Transverse colon (tissue), 4 donors: ENCODE results near the gene MND1. TPM values are rescaled to one million over a fixed set of nuclear protein-coding genes. Genes with fewer than 3 reads are reported as not detected.

Experiments
- DNase-seq: peaks from one replicate; pipeline ENCODE4 v3.0.0-alpha.2; 2019
- H3K27ac ChIP-seq, 4 donors: fragments of 200-600 bp; sonication (generic); 2 replicates each; pipeline ENCODE4 v1.5.1; 2016 to 2018; ENCODE audit warnings: inconsistent platforms in 4 of 4
- H3K27me3 ChIP-seq: fragments of 200-600 bp; sonication (generic); 2 replicates; pipeline ENCODE4 v1.5.1; 2017; ENCODE audit warnings: inconsistent platforms
- H3K36me3 ChIP-seq, 4 donors: fragments of 200-600 bp; sonication (generic); 2 replicates each; pipeline ENCODE4 v1.5.1; 2017 to 2019; ENCODE audit warnings: inconsistent platforms in 4 of 4
- H3K4me1 ChIP-seq, 4 donors: fragments of 200-600 bp; sonication (generic); 2 replicates each; pipeline ENCODE4 v1.5.1; 2017 to 2020; ENCODE audit warnings: inconsistent platforms in 4 of 4
- H3K4me3 ChIP-seq, 4 donors: fragments of 200-600 bp; sonication (generic); 1 replicate in 1 of 4; 2 replicates in 3 of 4; pipeline versions ENCODE4 v1.5.1 to v1.6.1; 2017 to 2019; ENCODE audit warnings: inconsistent platforms in 4 of 4
- H3K9me3 ChIP-seq, 2 donors: fragments of 200-600 bp; sonication (generic); 2 replicates each; pipeline ENCODE4 v1.5.1; 2017 to 2019; ENCODE audit warnings: inconsistent platforms in 2 of 2
- CTCF ChIP-seq, 5 experiments: fragments of 200-600 bp in 3 of 5; fragments of 450-650 bp in 2 of 5; sonication (generic) in 3 of 5; IDR thresholded peaks; 1 replicate in 2 of 5; 2 replicates in 3 of 5; pipeline ENCODE4 v1.5.1; 2016 to 2017; ENCODE audit warnings: antibody characterized with exemption in 5 of 5, inconsistent platforms in 3 of 5, mild to moderate bottlenecking in 2 of 5, moderate library complexity in 1 of 5
- EP300 ChIP-seq: sonication (generic); formaldehyde crosslinking; IDR thresholded peaks from one replicate; pipeline ENCODE4 v1.6.1; 2017; ENCODE audit warnings: antibody characterized with exemption, low read depth
- POLR2A ChIP-seq: fragments of 450-650 bp; IDR thresholded peaks from one replicate; pipeline ENCODE4 v1.6.1; 2016; ENCODE audit warnings: antibody characterized with exemption, mild to moderate bottlenecking, moderate library complexity
- POLR2AphosphoS5 ChIP-seq, 3 donors: sonication (generic); formaldehyde crosslinking; IDR thresholded peaks; one replicate each; pipeline ENCODE4 v1.6.1; 2016; ENCODE audit warnings: antibody characterized with exemption in 3 of 3
- WGBS, 2 donors: methylation state at CpG; one replicate each; pipeline ENCODE4 v1.1.5; 2018; ENCODE audit warnings: low coverage in 1 of 2; 5-methylcytosine and 5-hydroxymethylcytosine counted together
- in situ Hi-C, 4 donors: fragments of 200-750 bp; cut with MboI; loops; one replicate each; pipeline versions ENCODE4 v1.15.0 to v1.15.1; 2017; ENCODE audit warnings: low sequenced_read_pairs in 3 of 4, low pct_ligation_motif_present in 1 of 4, low pct_unique_long_range_greater_than_20kb in 1 of 4
- intact Hi-C: fragments of 100-400 bp; cut with DNase I; formaldehyde crosslinking; loops from one replicate; pipeline ENCODE4 v1.15.1; 2023; ENCODE audit warnings: low total_unique reads
- total RNA-seq, 4 donors: library from RNA; depleted of rRNA; stranded (reverse); fragments of >200 nt; gene quantifications; one replicate each; pipeline ENCODE4 v1.1.0, GENCODE V29; 2016

MND1 gene
- total RNA-seq, 4 donors from 2014 or later: 0.80 to 3.2 (median 1.4) TPM; not detected in 1

GRCh38 chr4:153419673-153420278 lies 75.3 kb downstream of the MND1 start:
- Histone ChIP-seq H3K27ac (no peak overlapping the region), H3K9me3 (no peaks in the 10 kb centered on the region), H3K4me3 (no peak overlapping the region), H3K27me3 (no peaks in the 10 kb centered on the region), H3K4me1 (no peaks in the 10 kb centered on the region), H3K36me3 (no peaks in the 10 kb centered on the region)
- DNase-seq: no peak
- TF ChIP-seq POLR2AphosphoS5 (IDR thresholded peaks at IDR 0.05) (no peak), CTCF (IDR thresholded peaks at IDR 0.05) (no peak), EP300 (no peak), POLR2A (no peak)
- intact Hi-C loops: no loop called here
- 75 to 90% methylated on average over 7 to 9 of the region's 9 CpGs for WGBS, 2 donors
- in situ Hi-C loops: no loop called here

GRCh38 chr4:153420361-153420760 lies 75.9 kb downstream of the MND1 start:
- H3K27ac ChIP-seq: no peak overlapping the region
- H3K4me3 ChIP-seq: no peak overlapping the region
- no peaks in the 10 kb centered on the region for H3K27me3 ChIP-seq
- DNase-seq: no peak
- 79 to 84% methylated on average over 1 to 2 of the region's 2 CpGs for WGBS, 2 donors
- TF ChIP-seq POLR2A (no peak), POLR2AphosphoS5 (IDR thresholded peaks at IDR 0.05) (no peak), CTCF (IDR thresholded peaks at IDR 0.05) (no peak), EP300 (no peak)
- H3K9me3 ChIP-seq: no peaks in the 10 kb centered on the region
- no peaks in the 10 kb centered on the region for H3K36me3 ChIP-seq
- in situ Hi-C loops (no loop called here), intact Hi-C loops (no loop called here)
- H3K4me1 ChIP-seq: no peaks in the 10 kb centered on the region

- in situ Hi-C loops: no loop called here
- Histone ChIP-seq H3K9me3 (no peaks in the 10 kb centered on the region), H3K27me3 (no peaks in the 10 kb centered on the region), H3K4me3 (no peak overlapping the region), H3K27ac (no peak overlapping the region), H3K4me1 (no peaks in the 10 kb centered on the region), H3K36me3 (no peaks in the 10 kb centered on the region)
- intact Hi-C loops: no loop called here
- 65 to 85% methylated on average over 3 of the region's 3 CpGs for WGBS, 2 donors
- TF ChIP-seq POLR2A: no peak
- no peak for TF ChIP-seq CTCF (IDR thresholded peaks at IDR 0.05)
- no peak for TF ChIP-seq EP300
- TF ChIP-seq POLR2AphosphoS5 (IDR thresholded peaks at IDR 0.05): no peak
- DNase-seq: no peak
Measured at GRCh38 chr4:153421941-153422340, 77.5 kb downstream of the MND1 start.

GRCh38 chr4:153426207-153426885 lies 81.9 kb downstream of the MND1 start:
- TF ChIP-seq CTCF (IDR thresholded peaks at IDR 0.05): no peak
- no peak for TF ChIP-seq POLR2AphosphoS5 (IDR thresholded peaks at IDR 0.05)
- TF ChIP-seq EP300: no peak
- no peak for TF ChIP-seq POLR2A
- H3K9me3 ChIP-seq: no peaks in the 10 kb centered on the region
- intact Hi-C loops: no loop called here
- H3K4me3 ChIP-seq: no peak overlapping the region
- in situ Hi-C loops: loop anchor here in 1 of 4 donors (5.0 kb wide), 1 partner anchor 146 kb away; no protein-coding TSS in a partner anchor
- DNase-seq: no peak
- H3K27ac ChIP-seq: no peak overlapping the region
- H3K4me1 ChIP-seq: peaks cover 0 to 12% (median 5%) of the 10 kb centered on the region in 4 donors
- 79 to 81% methylated on average over 4 of the region's 4 CpGs for WGBS, 2 donors
- H3K27me3 ChIP-seq: no peaks in the 10 kb centered on the region
- no peaks in the 10 kb centered on the region for H3K36me3 ChIP-seq
